ENCODE measurements around the gene LBHD1. TPM values are rescaled to one million over a fixed set of nuclear protein-coding genes. Genes with fewer than 3 reads are reported as not detected.

Gene LBHD1
- total and polyA plus RNA-seq, 2 of the 13 experiments (the other 11 are each of a cell fraction or from before 2014, with no cell fraction given) = 3.2 to 3.7 TPM

GRCh38 chr11:62710001-62710345 lies 37.9 kb upstream of the LBHD1 start:
- Histone ChIP-seq H3K36me3 (replicated peaks in 1 of 2; ENCODE audit: control insufficient read depth in 1 of 2, insufficient read depth in 2 of 2, low read length in 2 of 2) (peaks cover 14 to 57% of the 10 kb centered on the region in 2 experiments), H3K79me2 (ENCODE audit: insufficient read depth, low read length) (no peaks in the 10 kb centered on the region), H4K20me1 (ENCODE audit: insufficient read depth, low read length) (peaks cover 6% of the 10 kb centered on the region; the same call in 1 of the 2 replicates), H3K4me1 (ENCODE audit: insufficient read depth, low read length) (peaks cover 16% of the 10 kb centered on the region), H3K4me3 (replicated peaks in 1 of 3; ENCODE audit: insufficient read depth in 1 of 3, low read depth in 2 of 3, low read length in 3 of 3) (no peak overlapping the region), H3K9ac (ENCODE audit: insufficient read depth, low read depth, low read length) (no peak overlapping the region), H3K9me3 (ENCODE audit: low read length) (no peaks in the 10 kb centered on the region), H2AFZ (ENCODE audit: low read length) (no peak overlapping the region), H3K27me3 (ENCODE audit: control insufficient read depth in 1 of 2, insufficient read depth in 2 of 2, low read length in 2 of 2) (no peaks in the 10 kb centered on the region), H3K4me2 (ENCODE audit: low read depth, low read length) (no peak overlapping the region), H3K27ac (ENCODE audit: extremely low read length, insufficient read depth, low read length) (no peak overlapping the region)
- DNase-seq (ENCODE audit: low spot score) (no peak), ATAC-seq (no peak), FAIRE-seq (no peak)
- intact Hi-C loops (cut with micrococcal nuclease; ENCODE audit: unreplicated experiment) = no loop called here
- ChIA-PET CTCF (ENCODE audit: low intra/inter-chr PET ratio, low total read pairs) (no interaction called here), POLR2A (no interaction called here)
- 98% methylated on average over 7 of the region's 7 CpGs for WGBS (ENCODE audit: low lambda C conversion rate)
- TF ChIP-seq ZNF792 (CRISPR knock-in tag; IDR thresholded peaks at IDR 0.05) (no peak), ESRRA (CRISPR knock-in tag; IDR thresholded peaks at IDR 0.05; ENCODE audit: low read depth) (no peak), FOXP4 (CRISPR knock-in tag; IDR thresholded peaks at IDR 0.05) (no peak), REXO4 (CRISPR knock-in tag; IDR thresholded peaks at IDR 0.05; ENCODE audit: borderline replicate concordance) (no peak), HOXA7 (CRISPR knock-in tag; IDR thresholded peaks at IDR 0.05) (no peak), NFKBIZ (CRISPR knock-in tag; IDR thresholded peaks at IDR 0.05) (no peak), ZNF17 (CRISPR knock-in tag; IDR thresholded peaks at IDR 0.05) (no peak), ZNF703 (CRISPR knock-in tag; IDR thresholded peaks at IDR 0.05; ENCODE audit: borderline replicate concordance) (no peak), ZFYVE20 (CRISPR knock-in tag; IDR thresholded peaks at IDR 0.05; ENCODE audit: borderline replicate concordance, low read depth) (no peak), FOXJ3 (CRISPR knock-in tag; IDR thresholded peaks at IDR 0.05; ENCODE audit: borderline replicate concordance) (no peak), FOXK2 (IDR thresholded peaks at IDR 0.05) (no peak), ZNF75D (CRISPR knock-in tag; IDR thresholded peaks at IDR 0.05; ENCODE audit: borderline replicate concordance) (no peak), EED (CRISPR knock-in tag; IDR thresholded peaks at IDR 0.05) (no peak), UBTF (CRISPR knock-in tag; IDR thresholded peaks at IDR 0.05) (no peak)
- in situ Hi-C loops (cut with HindIII; ENCODE audit: extremely low pct_ligation_motif_present, low pct_unique_long_range_greater_than_20kb) = no loop called here
- BruUV-seq (replicated peaks) = no TSS peak

All from HepG2 (cell line).